ENCODE measurements around the gene TRAP1.

DNA sequence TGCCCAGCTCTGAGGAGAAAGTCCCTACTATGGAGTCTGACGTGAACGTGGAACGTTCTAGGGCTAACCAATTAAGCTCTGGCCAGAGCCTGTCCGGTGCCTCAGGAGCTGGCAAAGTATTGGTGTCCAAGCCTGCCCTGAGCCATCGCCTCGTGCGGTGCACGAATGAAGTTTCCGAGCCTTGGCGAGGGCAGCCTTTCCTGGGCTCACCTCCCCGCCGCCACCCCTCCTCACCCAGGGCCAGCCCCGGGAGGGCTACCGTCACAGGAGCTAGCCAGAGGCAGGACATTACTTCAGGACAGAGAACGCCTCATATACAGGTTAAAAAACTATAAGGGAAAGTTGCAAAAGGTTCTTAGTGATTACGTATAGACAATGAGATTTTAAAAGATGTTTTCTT is 23.6 kb upstream of the TRAP1 start:
- TF ChIP-seq, protein P1, sequence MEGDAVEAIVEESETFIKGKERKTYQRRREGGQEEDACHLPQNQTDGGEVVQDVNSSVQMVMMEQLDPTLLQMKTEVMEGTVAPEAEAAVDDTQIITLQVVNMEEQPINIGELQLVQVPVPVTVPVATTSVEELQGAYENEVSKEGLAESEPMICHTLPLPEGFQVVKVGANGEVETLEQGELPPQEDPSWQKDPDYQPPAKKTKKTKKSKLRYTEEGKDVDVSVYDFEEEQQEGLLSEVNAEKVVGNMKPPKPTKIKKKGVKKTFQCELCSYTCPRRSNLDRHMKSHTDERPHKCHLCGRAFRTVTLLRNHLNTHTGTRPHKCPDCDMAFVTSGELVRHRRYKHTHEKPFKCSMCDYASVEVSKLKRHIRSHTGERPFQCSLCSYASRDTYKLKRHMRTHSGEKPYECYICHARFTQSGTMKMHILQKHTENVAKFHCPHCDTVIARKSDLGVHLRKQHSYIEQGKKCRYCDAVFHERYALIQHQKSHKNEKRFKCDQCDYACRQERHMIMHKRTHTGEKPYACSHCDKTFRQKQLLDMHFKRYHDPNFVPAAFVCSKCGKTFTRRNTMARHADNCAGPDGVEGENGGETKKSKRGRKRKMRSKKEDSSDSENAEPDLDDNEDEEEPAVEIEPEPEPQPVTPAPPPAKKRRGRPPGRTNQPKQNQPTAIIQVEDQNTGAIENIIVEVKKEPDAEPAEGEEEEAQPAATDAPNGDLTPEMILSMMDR (IDR thresholded peaks at IDR 0.05) = no peak
- no peak for TF ChIP-seq POLR2A (IDR thresholded peaks at IDR 0.05)

All from ovary (tissue), 3 donors.